H1 (cell line): ENCODE results near the gene ENO2. TPM values are rescaled to one million over a fixed set of nuclear protein-coding genes. Genes with fewer than 3 reads are reported as not detected.

Experiments used
- ASH2L ChIP-seq: fragments of 200-600, 300-600 bp; sonication (generic); IDR thresholded peaks from one replicate; pipeline ENCODE4 v1.7.1; 2017; ENCODE audit warnings: low read length
- CBX8 ChIP-seq: fragments of 300-800, 300-1000 bp; sonication (generic); IDR thresholded peaks from 2 replicates; pipeline ENCODE4 v1.7.1; 2016; ENCODE audit warnings: low read depth, low read length, borderline replicate concordance
- NRF1 ChIP-seq: IDR thresholded peaks from 2 replicates; pipeline ENCODE4 v1.6.1; 2011; ENCODE audit warnings: mild to moderate bottlenecking, low read depth, low read length, improper control_type of control experiment
- SP1 ChIP-seq: IDR thresholded peaks from 2 replicates; pipeline ENCODE4 v1.6.1; 2011; ENCODE audit warnings: low read depth, low read length
- TEAD4 ChIP-seq: IDR thresholded peaks from 2 replicates; pipeline ENCODE4 v1.6.1; 2012; ENCODE audit warnings: low read depth, low read length, inconsistent platforms, mixed read lengths
- YY1 ChIP-seq: IDR thresholded peaks from 2 replicates; pipeline ENCODE4 v1.6.1; 2011; ENCODE audit warnings: low read depth, mild to moderate bottlenecking, low read length
- polyA plus RNA-seq, 7 experiments: library from polyadenylated mRNA; depleted of rRNA in 3 of 7; stranded (reverse) in 5 of 7; unstranded in 2 of 7; fragments of >200 nt in 5 of 7; fragments of 200-250 nt in 2 of 7; gene quantifications; 1 replicate in 5 of 7; 2 replicates in 1 of 7; 4 replicates in 1 of 7; pipeline versions ENCODE4 v1.2.1 to v1.2.3, GENCODE V29; 2011 to 2013; ENCODE audit warnings: missing spikeins in 2 of 7, mixed read lengths in 2 of 7
- total RNA-seq: library from RNA; stranded (reverse); fragmentation: NEBNext Ultra II Directional; extraction: Animal tissue kit (Norgen Biotek cat#: 25700); gene quantifications from 2 replicates; pipeline ENCODE4 v1.2.1, GENCODE V29; 2021
- TF ChIP-seq, protein P1 (sequence below): fragments of 300-600 bp; sonication (generic); IDR thresholded peaks from 2 replicates; pipeline ENCODE4 v1.7.1; 2012; ENCODE audit warnings: low read length, moderate library complexity, mild to moderate bottlenecking, inconsistent platforms; ENCODE audit not compliant: insufficient replicate concordance

ENO2 gene
- total and polyA plus RNA-seq, 2 of the 8 experiments (the other 6 are each of a cell fraction or from before 2014, with no cell fraction given) = 92.4 to 102 TPM

DNA sequence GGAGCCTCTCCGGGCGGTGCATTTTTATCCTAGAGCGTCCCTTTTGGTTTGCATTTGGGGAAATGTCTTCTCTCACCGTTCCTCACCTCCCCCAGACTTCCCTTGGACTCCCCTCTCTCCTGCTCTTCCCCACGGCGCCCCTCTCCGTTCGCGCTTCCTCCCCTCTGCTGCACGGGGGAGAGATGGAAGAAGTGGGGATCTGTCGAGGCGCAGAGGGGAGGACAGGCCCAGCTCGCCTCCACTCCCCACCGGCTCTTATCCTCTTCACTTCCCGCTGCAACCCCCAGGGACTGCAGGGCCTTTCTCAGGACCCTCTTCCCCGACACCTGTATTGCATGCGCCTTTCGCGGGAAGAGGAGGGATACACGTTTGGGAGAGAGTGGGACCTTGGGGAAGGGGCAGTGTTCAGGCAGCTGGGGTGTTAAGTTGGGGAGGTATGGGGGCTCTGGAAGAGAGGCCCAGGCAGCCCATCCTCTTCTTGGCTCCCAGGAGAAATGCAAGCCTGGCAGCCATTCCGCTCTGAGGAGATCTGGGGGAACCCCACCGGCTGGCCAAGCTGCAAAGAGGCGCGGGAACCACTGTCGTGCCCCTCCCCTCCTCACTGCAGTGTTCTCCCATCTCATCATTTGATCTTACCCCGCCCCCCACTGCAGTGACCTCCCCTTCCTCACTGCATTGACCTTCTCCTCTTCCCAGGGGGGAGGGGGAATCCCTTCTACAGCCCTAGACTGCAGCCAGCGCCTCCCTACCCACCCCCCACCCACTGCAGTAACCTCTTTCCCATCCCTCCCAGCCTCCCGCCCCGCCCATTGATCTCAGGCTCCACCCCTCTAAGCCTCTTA, 788 bp downstream of the ENO2 start (continued):
- TF ChIP-seq, protein P1, sequence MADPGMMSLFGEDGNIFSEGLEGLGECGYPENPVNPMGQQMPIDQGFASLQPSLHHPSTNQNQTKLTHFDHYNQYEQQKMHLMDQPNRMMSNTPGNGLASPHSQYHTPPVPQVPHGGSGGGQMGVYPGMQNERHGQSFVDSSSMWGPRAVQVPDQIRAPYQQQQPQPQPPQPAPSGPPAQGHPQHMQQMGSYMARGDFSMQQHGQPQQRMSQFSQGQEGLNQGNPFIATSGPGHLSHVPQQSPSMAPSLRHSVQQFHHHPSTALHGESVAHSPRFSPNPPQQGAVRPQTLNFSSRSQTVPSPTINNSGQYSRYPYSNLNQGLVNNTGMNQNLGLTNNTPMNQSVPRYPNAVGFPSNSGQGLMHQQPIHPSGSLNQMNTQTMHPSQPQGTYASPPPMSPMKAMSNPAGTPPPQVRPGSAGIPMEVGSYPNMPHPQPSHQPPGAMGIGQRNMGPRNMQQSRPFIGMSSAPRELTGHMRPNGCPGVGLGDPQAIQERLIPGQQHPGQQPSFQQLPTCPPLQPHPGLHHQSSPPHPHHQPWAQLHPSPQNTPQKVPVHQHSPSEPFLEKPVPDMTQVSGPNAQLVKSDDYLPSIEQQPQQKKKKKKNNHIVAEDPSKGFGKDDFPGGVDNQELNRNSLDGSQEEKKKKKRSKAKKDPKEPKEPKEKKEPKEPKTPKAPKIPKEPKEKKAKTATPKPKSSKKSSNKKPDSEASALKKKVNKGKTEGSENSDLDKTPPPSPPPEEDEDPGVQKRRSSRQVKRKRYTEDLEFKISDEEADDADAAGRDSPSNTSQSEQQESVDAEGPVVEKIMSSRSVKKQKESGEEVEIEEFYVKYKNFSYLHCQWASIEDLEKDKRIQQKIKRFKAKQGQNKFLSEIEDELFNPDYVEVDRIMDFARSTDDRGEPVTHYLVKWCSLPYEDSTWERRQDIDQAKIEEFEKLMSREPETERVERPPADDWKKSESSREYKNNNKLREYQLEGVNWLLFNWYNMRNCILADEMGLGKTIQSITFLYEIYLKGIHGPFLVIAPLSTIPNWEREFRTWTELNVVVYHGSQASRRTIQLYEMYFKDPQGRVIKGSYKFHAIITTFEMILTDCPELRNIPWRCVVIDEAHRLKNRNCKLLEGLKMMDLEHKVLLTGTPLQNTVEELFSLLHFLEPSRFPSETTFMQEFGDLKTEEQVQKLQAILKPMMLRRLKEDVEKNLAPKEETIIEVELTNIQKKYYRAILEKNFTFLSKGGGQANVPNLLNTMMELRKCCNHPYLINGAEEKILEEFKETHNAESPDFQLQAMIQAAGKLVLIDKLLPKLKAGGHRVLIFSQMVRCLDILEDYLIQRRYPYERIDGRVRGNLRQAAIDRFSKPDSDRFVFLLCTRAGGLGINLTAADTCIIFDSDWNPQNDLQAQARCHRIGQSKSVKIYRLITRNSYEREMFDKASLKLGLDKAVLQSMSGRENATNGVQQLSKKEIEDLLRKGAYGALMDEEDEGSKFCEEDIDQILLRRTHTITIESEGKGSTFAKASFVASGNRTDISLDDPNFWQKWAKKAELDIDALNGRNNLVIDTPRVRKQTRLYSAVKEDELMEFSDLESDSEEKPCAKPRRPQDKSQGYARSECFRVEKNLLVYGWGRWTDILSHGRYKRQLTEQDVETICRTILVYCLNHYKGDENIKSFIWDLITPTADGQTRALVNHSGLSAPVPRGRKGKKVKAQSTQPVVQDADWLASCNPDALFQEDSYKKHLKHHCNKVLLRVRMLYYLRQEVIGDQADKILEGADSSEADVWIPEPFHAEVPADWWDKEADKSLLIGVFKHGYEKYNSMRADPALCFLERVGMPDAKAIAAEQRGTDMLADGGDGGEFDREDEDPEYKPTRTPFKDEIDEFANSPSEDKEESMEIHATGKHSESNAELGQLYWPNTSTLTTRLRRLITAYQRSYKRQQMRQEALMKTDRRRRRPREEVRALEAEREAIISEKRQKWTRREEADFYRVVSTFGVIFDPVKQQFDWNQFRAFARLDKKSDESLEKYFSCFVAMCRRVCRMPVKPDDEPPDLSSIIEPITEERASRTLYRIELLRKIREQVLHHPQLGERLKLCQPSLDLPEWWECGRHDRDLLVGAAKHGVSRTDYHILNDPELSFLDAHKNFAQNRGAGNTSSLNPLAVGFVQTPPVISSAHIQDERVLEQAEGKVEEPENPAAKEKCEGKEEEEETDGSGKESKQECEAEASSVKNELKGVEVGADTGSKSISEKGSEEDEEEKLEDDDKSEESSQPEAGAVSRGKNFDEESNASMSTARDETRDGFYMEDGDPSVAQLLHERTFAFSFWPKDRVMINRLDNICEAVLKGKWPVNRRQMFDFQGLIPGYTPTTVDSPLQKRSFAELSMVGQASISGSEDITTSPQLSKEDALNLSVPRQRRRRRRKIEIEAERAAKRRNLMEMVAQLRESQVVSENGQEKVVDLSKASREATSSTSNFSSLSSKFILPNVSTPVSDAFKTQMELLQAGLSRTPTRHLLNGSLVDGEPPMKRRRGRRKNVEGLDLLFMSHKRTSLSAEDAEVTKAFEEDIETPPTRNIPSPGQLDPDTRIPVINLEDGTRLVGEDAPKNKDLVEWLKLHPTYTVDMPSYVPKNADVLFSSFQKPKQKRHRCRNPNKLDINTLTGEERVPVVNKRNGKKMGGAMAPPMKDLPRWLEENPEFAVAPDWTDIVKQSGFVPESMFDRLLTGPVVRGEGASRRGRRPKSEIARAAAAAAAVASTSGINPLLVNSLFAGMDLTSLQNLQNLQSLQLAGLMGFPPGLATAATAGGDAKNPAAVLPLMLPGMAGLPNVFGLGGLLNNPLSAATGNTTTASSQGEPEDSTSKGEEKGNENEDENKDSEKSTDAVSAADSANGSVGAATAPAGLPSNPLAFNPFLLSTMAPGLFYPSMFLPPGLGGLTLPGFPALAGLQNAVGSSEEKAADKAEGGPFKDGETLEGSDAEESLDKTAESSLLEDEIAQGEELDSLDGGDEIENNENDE = no peak
- no peak for TF ChIP-seq CBX8
- no peak for TF ChIP-seq TEAD4
- TF ChIP-seq NRF1 = no peak
- no peak for TF ChIP-seq ASH2L
- no peak for TF ChIP-seq SP1
- peak; percentile 47; the same call in 1 of the 2 replicates for TF ChIP-seq YY1
